Fibroblast of mammary gland (primary cell): ENCODE measurements around the gene SLC22A15.

Source experiments
- DNase-seq: peaks from one replicate; pipeline ENCODE4 v3.0.0-alpha.2; 2010; ENCODE audit warnings: low read depth
- H3K4me3 ChIP-seq: 2 replicates; pipeline ENCODE4 v1.5.1; 2011; ENCODE audit warnings: low read depth, mild to moderate bottlenecking, low read length, moderate library complexity; ENCODE audit not compliant: control insufficient read depth
- CTCF ChIP-seq: conservative IDR thresholded peaks from 2 replicates; pipeline ENCODE4 v1.5.1; 2011; ENCODE audit warnings: low read depth, low read length, inconsistent platforms; ENCODE audit not compliant: control insufficient read depth, insufficient read depth

SLC22A15 gene

DNA sequence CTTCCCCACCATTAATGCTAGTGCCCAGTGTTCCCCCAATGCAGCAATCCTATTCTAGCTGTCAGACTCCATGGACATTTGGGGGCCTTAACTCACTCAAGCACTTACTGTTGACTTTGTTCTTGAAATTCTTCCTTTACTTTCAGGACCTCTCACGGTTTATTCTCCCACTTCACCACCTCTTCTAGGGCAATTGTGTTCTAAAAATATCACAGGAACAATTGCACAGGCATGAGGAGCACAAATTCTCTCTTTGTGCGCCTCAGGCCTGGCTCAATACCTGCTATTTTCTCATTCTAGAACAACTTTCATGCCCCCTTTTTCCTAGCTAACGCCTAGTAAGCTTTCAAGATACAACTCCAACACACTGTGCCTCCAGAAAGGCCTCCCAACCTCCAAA lies 142.2 kb downstream of the SLC22A15 start:
- no peak overlapping the region for H3K4me3 ChIP-seq
- TF ChIP-seq CTCF: no peak
- DNase-seq: no peak
